ENCODE measurements around the gene TRUB2.
A peak's percentile ranks its signal among the peaks of the same experiment; 100 is the strongest.
"Not testable (repeated sequence)": the region's sequence is repeated elsewhere in the genome, so short reads cannot be mapped to it uniquely, and the experiment has no call there.

Gene TRUB2

GRCh38 chr9:128297221-128297773, 24.9 kb downstream of the TRUB2 start:
- no peak for DNase-seq

- no peak for DNase-seq
These were observed 25.7 kb downstream of the TRUB2 start for GRCh38 chr9:128296340-128297220.

- DNase-seq: no peak
These were observed 28.1 kb downstream of the TRUB2 start for GRCh38 chr9:128294142-128294541.

GRCh38 chr9:128293091-128293490, 29.2 kb downstream of the TRUB2 start:
- no peak for DNase-seq

GRCh38 chr9:128292009-128292408, 30.2 kb downstream of the TRUB2 start:
- DNase-seq: no peak

GRCh38 chr9:128288273-128289004, 33.8 kb downstream of the TRUB2 start:
- DNase-seq: no peak

- DNase-seq: no peak
These were observed 35.8 kb downstream of the TRUB2 start for GRCh38 chr9:128286440-128286839.

GRCh38 chr9:128285033-128285784, 37.0 kb downstream of the TRUB2 start:
- DNase-seq: no peak

- DNase-seq: no peak
These were observed 39.7 kb downstream of the TRUB2 start for GRCh38 chr9:128282500-128282899.

GRCh38 chr9:128280084-128280622, 42.1 kb downstream of the TRUB2 start:
- no peak for DNase-seq

- DNase-seq: not testable (repeated sequence)
These were observed 42.9 kb downstream of the TRUB2 start for GRCh38 chr9:128279088-128280073.

GRCh38 chr9:128276574-128277270, 45.5 kb downstream of the TRUB2 start:
- no peak for DNase-seq

- DNase-seq: peak; percentile 100
These were observed 46.2 kb downstream of the TRUB2 start, which contains the start of gene SWI5 for GRCh38 chr9:128276008-128276573. TSS of gene SWI5 (plus strand) at chr9:128276276.

GRCh38 chr9:128275198-128276007, 46.8 kb downstream of the TRUB2 start, which contains the start of gene GOLGA2:
TSS of gene GOLGA2 (minus strand) at chr9:128276007. CDS start at chr9:128275976, 31 bp downstream.
- DNase-seq: no peak

- no peak for DNase-seq
These were observed 48.0 kb downstream of the TRUB2 start for GRCh38 chr9:128274245-128274644.

GRCh38 chr9:128271512-128271911, 50.7 kb downstream of the TRUB2 start:
- no peak for DNase-seq

- no peak for DNase-seq
These were observed 51.1 kb downstream of the TRUB2 start for GRCh38 chr9:128271112-128271511.

GRCh38 chr9:128266868-128267590, 55.2 kb downstream of the TRUB2 start:
- no peak for DNase-seq

All from activated T-cell treated with anti-CD3 and anti-CD28 coated beads for 4 hours (primary cell).